Neuronal stem cell (in vitro differentiated cells): ENCODE measurements around the gene CHKA.

ENCODE experiments used
- DNase-seq: peaks from one replicate; pipeline ENCODE4 v3.0.0-alpha.2; 2013; ENCODE audit warnings: low spot score
- H2AFZ ChIP-seq: one replicate; pipeline ENCODE4 v1.6.1; 2013; ENCODE audit warnings: mild to moderate bottlenecking, low read length, inconsistent platforms
- H2AK5ac ChIP-seq: 2 replicates; pipeline ENCODE4 v1.6.1; 2013; ENCODE audit warnings: low read depth, mild to moderate bottlenecking, inconsistent platforms, low read length, moderate library complexity, mixed read lengths
- H2BK120ac ChIP-seq: 2 replicates; pipeline ENCODE4 v1.6.1; 2013; ENCODE audit warnings: low read depth, mild to moderate bottlenecking, inconsistent platforms, low read length, moderate library complexity, mixed read lengths
- H2BK12ac ChIP-seq: one replicate; pipeline ENCODE4 v1.6.1; 2013; ENCODE audit warnings: low read length, inconsistent platforms
- H2BK15ac ChIP-seq: 2 replicates; pipeline ENCODE4 v1.6.1; 2013; ENCODE audit warnings: mild to moderate bottlenecking, low read length, inconsistent platforms, mixed read lengths
- H2BK5ac ChIP-seq: one replicate; pipeline ENCODE4 v1.6.1; 2013; ENCODE audit warnings: inconsistent platforms, mild to moderate bottlenecking, low read length, moderate library complexity
- H3K14ac ChIP-seq: one replicate; pipeline ENCODE4 v1.6.1; 2013; ENCODE audit warnings: low read length, inconsistent platforms
- H3K18ac ChIP-seq: 2 replicates; pipeline ENCODE4 v1.6.1; 2013; ENCODE audit warnings: low read length, inconsistent platforms
- H3K23ac ChIP-seq: 2 replicates; pipeline ENCODE4 v1.6.1; 2013; ENCODE audit warnings: low read depth, mild to moderate bottlenecking, mixed read lengths, low read length, inconsistent platforms; ENCODE audit not compliant: poor library complexity
- H3K27ac ChIP-seq: replicated peaks from 3 replicates; pipeline ENCODE4 v1.5.1; 2013; ENCODE audit warnings: low read length, inconsistent platforms
- H3K27me3 ChIP-seq, 3 experiments: 2 replicates each; pipeline ENCODE4 v1.6.1; 2013; ENCODE audit warnings: low read length in 3 of 3, mild to moderate bottlenecking in 2 of 3, inconsistent platforms in 1 of 3, low read depth in 1 of 3, mixed read lengths in 1 of 3, moderate library complexity in 1 of 3; ENCODE audit not compliant: control insufficient read depth in 3 of 3, insufficient read depth in 3 of 3
- H3K36me3 ChIP-seq, 2 donors: replicated peaks in 1 of 2; 2 replicates each; pipeline ENCODE4 v1.6.1; 2013; ENCODE audit warnings: low read length in 2 of 2; ENCODE audit not compliant: control insufficient read depth in 2 of 2, insufficient read depth in 2 of 2
- H3K4ac ChIP-seq: 2 replicates; pipeline ENCODE4 v1.6.1; 2013; ENCODE audit warnings: inconsistent platforms, mild to moderate bottlenecking, low read length, moderate library complexity
- H3K4me1 ChIP-seq, 2 donors: 1 replicate in 1 of 2; 2 replicates in 1 of 2; pipeline ENCODE4 v1.6.1; 2013; ENCODE audit warnings: low read length in 2 of 2, low read depth in 1 of 2; ENCODE audit not compliant: control insufficient read depth in 2 of 2, insufficient read depth in 1 of 2
- H3K4me2 ChIP-seq: one replicate; pipeline ENCODE4 v1.6.1; 2013; ENCODE audit warnings: mild to moderate bottlenecking, low read length, inconsistent platforms; ENCODE audit not compliant: insufficient read depth, poor library complexity, severe bottlenecking
- H3K4me3 ChIP-seq, 2 donors: 2 replicates each; pipeline ENCODE4 v1.5.1; 2013; ENCODE audit warnings: low read length in 2 of 2, mild to moderate bottlenecking in 2 of 2, inconsistent platforms in 1 of 2, moderate library complexity in 1 of 2
- H3K79me1 ChIP-seq: one replicate; pipeline ENCODE4 v1.6.1; 2013; ENCODE audit warnings: low read depth, mild to moderate bottlenecking, inconsistent platforms, low read length, moderate library complexity
- H3K9ac ChIP-seq: one replicate; pipeline ENCODE4 v1.6.1; 2013; ENCODE audit warnings: mild to moderate bottlenecking, low read depth, low read length, inconsistent platforms; ENCODE audit not compliant: poor library complexity
- H3K9me3 ChIP-seq, 2 donors: replicated peaks in 1 of 2; 2 replicates each; pipeline versions ENCODE3 to v1.6.1; 2013; ENCODE audit warnings: low read length in 2 of 2, mild to moderate bottlenecking in 2 of 2, inconsistent platforms in 1 of 2, low read depth in 1 of 2, mixed read lengths in 1 of 2, moderate library complexity in 1 of 2; ENCODE audit not compliant: control insufficient read depth in 2 of 2, insufficient read depth in 1 of 2
- H4K8ac ChIP-seq: one replicate; pipeline ENCODE4 v1.6.1; 2013; ENCODE audit warnings: low read depth, mild to moderate bottlenecking, inconsistent platforms, low read length, moderate library complexity
- H4K91ac ChIP-seq: one replicate; pipeline ENCODE4 v1.6.1; 2013; ENCODE audit warnings: low read length, low read depth, mild to moderate bottlenecking, inconsistent platforms; ENCODE audit not compliant: poor library complexity
- WGBS, 2 donors: extraction: QIAGEN DNeasy Blood & Tissue Kit; methylation state at CpG; one replicate each; pipeline ENCODE4 v1.1.7; 2013; ENCODE audit warnings: missing lambda C conversion rate in 2 of 2, mixed read lengths in 1 of 2; ENCODE audit not compliant: insufficient read length in 2 of 2, insufficient replicate concordance in 1 of 2; ENCODE audit errors: extremely low coverage in 2 of 2; 5-methylcytosine and 5-hydroxymethylcytosine counted together

CHKA gene

GRCh38 chr11:68064926-68065325 lies 56.3 kb downstream of the CHKA start:
- no peaks in the 10 kb centered on the region for H3K27me3 ChIP-seq
- H3K9me3 ChIP-seq = no peaks in the 10 kb centered on the region
- no peak overlapping the region for H3K14ac ChIP-seq
- no peak overlapping the region for H4K8ac ChIP-seq
- H3K18ac ChIP-seq = no peak overlapping the region
- peaks cover 0 to 12% of the 10 kb centered on the region in 2 donors for H3K4me1 ChIP-seq
- DNase-seq = no peak
- H2BK12ac ChIP-seq = no peak overlapping the region
- no peak overlapping the region for H2BK5ac ChIP-seq
- H3K4me3 ChIP-seq = no peak overlapping the region
- no peak overlapping the region for H2AFZ ChIP-seq
- no peak overlapping the region for H3K4ac ChIP-seq
- H3K27ac ChIP-seq = no peak overlapping the region
- peaks cover 33 to 95% of the 10 kb centered on the region in 2 donors for H3K36me3 ChIP-seq
- no peak overlapping the region for H3K23ac ChIP-seq
- H2BK120ac ChIP-seq = no peak overlapping the region
- no peak overlapping the region for H3K4me2 ChIP-seq
- no peak overlapping the region for H2AK5ac ChIP-seq
- no peak overlapping the region for H2BK15ac ChIP-seq
- H3K79me1 ChIP-seq = no peaks in the 10 kb centered on the region
- H3K9ac ChIP-seq = no peak overlapping the region
- no CpG with 5 or more reads among the region's 2 CpGs for WGBS, 2 donors
- no peak overlapping the region for H4K91ac ChIP-seq

GRCh38 chr11:68061508-68061907 lies 59.7 kb downstream of the CHKA start:
- DNase-seq = no peak
- no peak overlapping the region for H3K14ac ChIP-seq
- H4K91ac ChIP-seq = no peak overlapping the region
- no peak overlapping the region for H3K4me2 ChIP-seq
- no peak overlapping the region for H3K23ac ChIP-seq
- no peak overlapping the region for H2BK15ac ChIP-seq
- no CpG with 5 or more reads among the region's 7 CpGs for WGBS, 2 donors
- peaks cover 0 to 5% of the 10 kb centered on the region in 2 donors for H3K9me3 ChIP-seq
- no peak overlapping the region for H3K27ac ChIP-seq
- no peak overlapping the region for H3K4me3 ChIP-seq
- no peak overlapping the region for H3K4ac ChIP-seq
- H2BK12ac ChIP-seq = no peak overlapping the region
- H3K9ac ChIP-seq = no peak overlapping the region
- no peak overlapping the region for H2AFZ ChIP-seq
- no peak overlapping the region for H2BK5ac ChIP-seq
- no peaks in the 10 kb centered on the region for H3K27me3 ChIP-seq
- H2AK5ac ChIP-seq = no peak overlapping the region
- H3K18ac ChIP-seq = no peak overlapping the region
- no peak overlapping the region for H4K8ac ChIP-seq
- no peaks in the 10 kb centered on the region for H3K79me1 ChIP-seq
- peaks cover 0 to under 1% of the 10 kb centered on the region in 2 donors for H3K4me1 ChIP-seq
- H2BK120ac ChIP-seq = no peak overlapping the region
- peaks cover 23 to 85% of the 10 kb centered on the region in 2 donors for H3K36me3 ChIP-seq

GRCh38 chr11:68057807-68058206 lies 63.4 kb downstream of the CHKA start:
- no peak overlapping the region for H3K27ac ChIP-seq
- no peak overlapping the region for H3K4me2 ChIP-seq
- H2BK15ac ChIP-seq = no peak overlapping the region
- H2AK5ac ChIP-seq = no peak overlapping the region
- peaks cover 13 to 50% of the 10 kb centered on the region in 2 donors for H3K36me3 ChIP-seq
- H2BK12ac ChIP-seq = no peak overlapping the region
- no peak overlapping the region for H3K18ac ChIP-seq
- H2AFZ ChIP-seq = no peak overlapping the region
- H3K9ac ChIP-seq = no peak overlapping the region
- H3K4ac ChIP-seq = no peak overlapping the region
- no peak overlapping the region for H3K23ac ChIP-seq
- no peak overlapping the region for H3K4me3 ChIP-seq
- H4K91ac ChIP-seq = no peak overlapping the region
- H2BK5ac ChIP-seq = no peak overlapping the region
- no peak overlapping the region for H4K8ac ChIP-seq
- no peak for DNase-seq
- H3K4me1 ChIP-seq = no peaks in the 10 kb centered on the region
- H3K9me3 ChIP-seq = peaks cover 0 to 5% of the 10 kb centered on the region in 2 donors
- no CpG with 5 or more reads among the region's 4 CpGs for WGBS, 2 donors
- no peak overlapping the region for H3K14ac ChIP-seq
- peaks cover 2% of the 10 kb centered on the region for H3K79me1 ChIP-seq
- H2BK120ac ChIP-seq = no peak overlapping the region
- H3K27me3 ChIP-seq = no peaks in the 10 kb centered on the region

- Histone ChIP-seq H3K27me3 (no peaks in the 10 kb centered on the region), H3K4me2 (no peak overlapping the region), H2BK15ac (no peak overlapping the region), H3K9me3 (peaks cover 0 to 5% of the 10 kb centered on the region in 2 donors), H3K4ac (no peak overlapping the region), H3K27ac (no peak overlapping the region), H2BK5ac (no peak overlapping the region), H4K91ac (no peak overlapping the region), H3K18ac (no peak overlapping the region), H3K79me1 (peaks cover 2% of the 10 kb centered on the region), H2AK5ac (no peak overlapping the region), H2BK120ac (no peak overlapping the region), H3K4me3 (no peak overlapping the region), H4K8ac (no peak overlapping the region), H3K9ac (no peak overlapping the region), H3K36me3 (peaks cover 5 to 38% of the 10 kb centered on the region in 2 donors), H3K4me1 (no peaks in the 10 kb centered on the region), H3K14ac (no peak overlapping the region), H2BK12ac (no peak overlapping the region), H2AFZ (no peak overlapping the region), H3K23ac (no peak overlapping the region)
- no CpG with 5 or more reads among the region's 12 CpGs for WGBS, 2 donors
- no peak for DNase-seq
Measured at GRCh38 chr11:68056317-68057285, 64.6 kb downstream of the CHKA start.
